IMR-90 (cell line): ENCODE data around the gene INTS11. TPM values are rescaled to one million over a fixed set of nuclear protein-coding genes. Genes with fewer than 3 reads are reported as not detected.

Experiments
- ATAC-seq: fragments of 200-7000 bp; cut with Tn5 transposase; 2 replicates; pipeline ENCODE4 v1.9.1; 2020; ENCODE audit warnings: low read depth, mild to moderate bottlenecking, moderate library complexity
- BruUV-seq: library from RNA; stranded (reverse); fragments of 400-500 nt; replicated peaks from 2 replicates; lab custom pipeline; 2021; lab: Mats Ljungman, UMichigan
- CTCF ChIA-PET: fragments of 300-600 bp; formaldehyde crosslinking; extraction: SDS; loops from one replicate; lab custom pipeline; 2021; ENCODE audit warnings: antibody characterized with exemption; lab: Yijun Ruan, JAX
- POLR2A ChIA-PET: fragments of 300-600 bp; sonication (Branson Sonifier 250); formaldehyde crosslinking; loops from one replicate; lab custom pipeline; 2022; ENCODE audit warnings: antibody characterized with exemption; ENCODE audit not compliant: unreplicated experiment; lab: Charles Lee
- DNase-seq: peaks from one replicate; pipeline ENCODE4 v3.0.0; 2013
- H2AFZ ChIP-seq: replicated peaks from 2 replicates; pipeline ENCODE3; 2013; ENCODE audit warnings: low read length, mild to moderate bottlenecking; ENCODE audit not compliant: poor library complexity
- H2AK5ac ChIP-seq: 2 replicates; pipeline ENCODE4 v1.6.1; 2013; ENCODE audit warnings: low read depth, low read length, inconsistent platforms
- H2AK9ac ChIP-seq: replicated peaks from 2 replicates; pipeline ENCODE3; 2013; ENCODE audit warnings: mild to moderate bottlenecking, low read depth, low read length, moderate library complexity; ENCODE audit not compliant: poor library complexity
- H2BK120ac ChIP-seq: 2 replicates; pipeline ENCODE4 v1.6.1; 2013; ENCODE audit warnings: low read depth, low read length, inconsistent platforms
- H2BK15ac ChIP-seq: 3 replicates; pipeline ENCODE4 v1.6.1; 2013; ENCODE audit warnings: low read depth, low read length, inconsistent platforms
- H2BK20ac ChIP-seq: 2 replicates; pipeline ENCODE4 v1.6.1; 2013; ENCODE audit warnings: low read depth, mild to moderate bottlenecking, inconsistent platforms, low read length, moderate library complexity
- H2BK5ac ChIP-seq: 2 replicates; pipeline ENCODE4 v1.6.1; 2013; ENCODE audit warnings: mild to moderate bottlenecking, low read depth, low read length, inconsistent platforms; ENCODE audit not compliant: poor library complexity, severe bottlenecking
- H3K14ac ChIP-seq: replicated peaks from 2 replicates; pipeline ENCODE4 v1.6.1; 2013; ENCODE audit warnings: low read depth, low read length, inconsistent platforms
- H3K18ac ChIP-seq: 2 replicates; pipeline ENCODE4 v1.6.1; 2013; ENCODE audit warnings: low read depth, low read length, control low read depth
- H3K23ac ChIP-seq: 2 replicates; pipeline ENCODE4 v1.6.1; 2013; ENCODE audit warnings: low read depth, low read length, inconsistent platforms
- H3K27ac ChIP-seq: 2 replicates; pipeline ENCODE4 v1.5.1; 2013; ENCODE audit warnings: mild to moderate bottlenecking, control low read depth, low read length; ENCODE audit not compliant: insufficient read depth
- H3K27me3 ChIP-seq: 2 replicates; pipeline ENCODE4 v1.6.1; 2013; ENCODE audit warnings: low read length; ENCODE audit not compliant: control insufficient read depth, insufficient read depth
- H3K36me3 ChIP-seq: 2 replicates; pipeline ENCODE4 v1.6.1; 2013; ENCODE audit warnings: low read length, mixed read lengths; ENCODE audit not compliant: control insufficient read depth, insufficient read depth
- H3K4ac ChIP-seq: 2 replicates; pipeline ENCODE4 v1.6.1; 2013; ENCODE audit warnings: low read depth, low read length, inconsistent platforms
- H3K4me1 ChIP-seq: 2 replicates; pipeline ENCODE4 v1.6.1; 2013; ENCODE audit warnings: low read length, mixed read lengths; ENCODE audit not compliant: control insufficient read depth, insufficient read depth
- H3K4me2 ChIP-seq: 2 replicates; pipeline ENCODE4 v1.6.1; 2013; ENCODE audit warnings: low read depth, mild to moderate bottlenecking, control low read depth, low read length, moderate library complexity
- H3K4me3 ChIP-seq: 2 replicates; pipeline ENCODE4 v1.5.1; 2013; ENCODE audit warnings: low read depth, mild to moderate bottlenecking, control low read depth, low read length, moderate library complexity; ENCODE audit not compliant: insufficient read depth
- H3K56ac ChIP-seq: 2 replicates; pipeline ENCODE4 v1.6.1; 2013; ENCODE audit warnings: low read length, inconsistent platforms; ENCODE audit not compliant: insufficient read depth; ENCODE audit errors: extremely low read depth
- H3K79me1 ChIP-seq, 2 experiments: 2 replicates each; pipeline ENCODE4 v1.6.1; 2013; ENCODE audit warnings: low read length in 2 of 2, inconsistent platforms in 1 of 2, low read depth in 1 of 2
- H3K9ac ChIP-seq: 2 replicates; pipeline ENCODE4 v1.6.1; 2013; ENCODE audit warnings: low read depth, low read length, control low read depth
- H3K9me1 ChIP-seq: 2 replicates; pipeline ENCODE4 v1.6.1; 2013; ENCODE audit warnings: low read length, inconsistent platforms; ENCODE audit not compliant: insufficient read depth
- H3K9me3 ChIP-seq: 2 replicates; pipeline ENCODE4 v1.6.1; 2013; ENCODE audit warnings: low read length; ENCODE audit not compliant: control insufficient read depth, insufficient read depth
- H4K20me1 ChIP-seq: 2 replicates; pipeline ENCODE4 v1.6.1; 2013; ENCODE audit warnings: low read length, inconsistent platforms; ENCODE audit not compliant: insufficient read depth
- H4K5ac ChIP-seq: 2 replicates; pipeline ENCODE4 v1.6.1; 2013; ENCODE audit warnings: mild to moderate bottlenecking, low read depth, low read length, control low read depth
- H4K8ac ChIP-seq, 2 experiments: 2 replicates each; pipeline ENCODE4 v1.6.1; 2013; ENCODE audit warnings: low read depth in 2 of 2, low read length in 2 of 2, control low read depth in 1 of 2, inconsistent platforms in 1 of 2
- H4K91ac ChIP-seq: 2 replicates; pipeline ENCODE4 v1.6.1; 2013; ENCODE audit warnings: low read depth, low read length, inconsistent platforms; ENCODE audit not compliant: insufficient read depth
- BHLHE40 ChIP-seq: fragments of 150-350 bp; IDR thresholded peaks from 2 replicates; pipeline ENCODE4 v1.6.1; 2016; ENCODE audit warnings: mild to moderate bottlenecking, low read depth, low read length
- CEBPB ChIP-seq: IDR thresholded peaks from 2 replicates; pipeline ENCODE4 v1.6.1; 2012; ENCODE audit warnings: low read depth, low read length, improper control_type of control experiment
- CHD1 ChIP-seq: IDR thresholded peaks from 2 replicates; pipeline ENCODE4 v1.6.1; 2012; ENCODE audit warnings: low read depth, low read length, improper control_type of control experiment
- CTCF ChIP-seq: conservative IDR thresholded peaks from 2 replicates; pipeline ENCODE4 v1.5.1; 2012; ENCODE audit warnings: mild to moderate bottlenecking, low read depth, low read length, improper control_type of control experiment
- MAFK ChIP-seq: IDR thresholded peaks from 2 replicates; pipeline ENCODE4 v1.6.1; 2012; ENCODE audit warnings: low read depth, low read length, improper control_type of control experiment
- POLR2A ChIP-seq: IDR thresholded peaks from 2 replicates; pipeline ENCODE4 v1.6.1; 2012; ENCODE audit warnings: mild to moderate bottlenecking, low read depth, low read length
- RAD21 ChIP-seq: IDR thresholded peaks from 2 replicates; pipeline ENCODE4 v1.6.1; 2012; ENCODE audit warnings: low read length, improper control_type of control experiment
- RFX5 ChIP-seq: IDR thresholded peaks from 2 replicates; pipeline ENCODE4 v1.8.0; 2012; ENCODE audit warnings: low read depth, mild to moderate bottlenecking, low read length, moderate library complexity
- SMC3 ChIP-seq: fragments of 150-350 bp; IDR thresholded peaks from 2 replicates; pipeline ENCODE4 v1.6.1; 2016; ENCODE audit warnings: low read depth, mild to moderate bottlenecking, antibody characterized with exemption, low read length, moderate library complexity
- WGBS, 2 experiments: methylation state at CpG; one replicate each; pipeline versions ENCODE4 v1.1.5 to v1.1.7; 2013; ENCODE audit warnings: missing lambda C conversion rate in 2 of 2; ENCODE audit not compliant: insufficient read length in 1 of 2; ENCODE audit errors: extremely low coverage in 2 of 2; 5-methylcytosine and 5-hydroxymethylcytosine counted together
- dilution Hi-C: fragments of 300-500 bp; cut with HindIII; formaldehyde crosslinking; loops from one replicate; pipeline ENCODE4 v1.14.3; 2018; ENCODE audit warnings: low sequenced_read_pairs; ENCODE audit not compliant: unreplicated experiment
- in situ Hi-C: fragments of 300-500 bp; cut with MboI; formaldehyde crosslinking; loops from 3 replicates; pipeline ENCODE4 v1.14.3; 2019; ENCODE audit warnings: low sequenced_read_pairs, inconsistent platforms, mixed read lengths
- intact Hi-C: fragments of 100-400 bp; cut with micrococcal nuclease; formaldehyde crosslinking; loops from 2 replicates; pipeline ENCODE4 v1.10.0; 2022
- polyA plus RNA-seq, 3 experiments: library from polyadenylated mRNA; depleted of rRNA; stranded (reverse); fragments of >200 nt; gene quantifications; 2 replicates each; pipeline ENCODE4 v1.2.3, GENCODE V29; 2012; ENCODE audit warnings: low replicate concordance in 1 of 3
- total RNA-seq: library from RNA; depleted of rRNA; stranded (reverse); fragments of >200 nt; gene quantifications from 2 replicates; pipeline ENCODE4 v1.2.3, GENCODE V29; 2012
- TF ChIP-seq, protein P1 (sequence below): fragments of 150-350 bp; IDR thresholded peaks from 2 replicates; pipeline ENCODE4 v1.6.1; 2016; ENCODE audit warnings: low read depth, mild to moderate bottlenecking, low read length, moderate library complexity, borderline replicate concordance

INTS11 gene
- total and polyA plus RNA-seq, 2 of the 4 experiments (the other 2 are of a cell fraction): 56.1 to 123 TPM

GRCh38 chr1:1264026-1264425 lies 60.4 kb downstream of the INTS11 start (continued):
- TF ChIP-seq, protein P1, sequence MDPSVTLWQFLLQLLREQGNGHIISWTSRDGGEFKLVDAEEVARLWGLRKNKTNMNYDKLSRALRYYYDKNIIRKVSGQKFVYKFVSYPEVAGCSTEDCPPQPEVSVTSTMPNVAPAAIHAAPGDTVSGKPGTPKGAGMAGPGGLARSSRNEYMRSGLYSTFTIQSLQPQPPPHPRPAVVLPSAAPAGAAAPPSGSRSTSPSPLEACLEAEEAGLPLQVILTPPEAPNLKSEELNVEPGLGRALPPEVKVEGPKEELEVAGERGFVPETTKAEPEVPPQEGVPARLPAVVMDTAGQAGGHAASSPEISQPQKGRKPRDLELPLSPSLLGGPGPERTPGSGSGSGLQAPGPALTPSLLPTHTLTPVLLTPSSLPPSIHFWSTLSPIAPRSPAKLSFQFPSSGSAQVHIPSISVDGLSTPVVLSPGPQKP: no peak
- TF ChIP-seq CHD1: no peak
- no peak for TF ChIP-seq SMC3
- no peak for TF ChIP-seq MAFK
- no peak for TF ChIP-seq RFX5

- peaks cover 29% of the 10 kb centered on the region for H3K9me1 ChIP-seq
- peaks cover 40% of the 10 kb centered on the region for H3K4me1 ChIP-seq
- no peak for ATAC-seq
- peak overlapping the region; percentile 35 for H3K14ac ChIP-seq
- H3K36me3 ChIP-seq: peaks cover 57% of the 10 kb centered on the region
- H2BK5ac ChIP-seq: peak overlapping the region; percentile 100
- H3K27ac ChIP-seq: peak overlapping the region; percentile 98
- no peak overlapping the region for H2AK9ac ChIP-seq
- peak overlapping the region; percentile 85 for H4K91ac ChIP-seq
- H4K20me1 ChIP-seq: peaks cover 13% of the 10 kb centered on the region
- BruUV-seq: no TSS peak
- H2BK15ac ChIP-seq: peak overlapping the region; percentile 16; the same call in 2 of the 3 replicates
- peak overlapping the region; percentile 36; the same call in 1 of the 2 replicates for H3K9ac ChIP-seq
- no peak overlapping the region for H2AFZ ChIP-seq
- H3K56ac ChIP-seq: peak overlapping the region; percentile 53; the same call in 1 of the 2 replicates
- in situ Hi-C loops: no loop called here
- H3K4ac ChIP-seq: peak overlapping the region; percentile 97
- ChIA-PET CTCF (no interaction called here), POLR2A (no interaction called here)
- no peak for TF ChIP-seq CHD1
- no peak for TF ChIP-seq POLR2A
- peak; percentile 86 for TF ChIP-seq CEBPB
- TF ChIP-seq, protein P1: no peak
- TF ChIP-seq RAD21: no peak
- TF ChIP-seq RFX5: no peak
- no peak for TF ChIP-seq BHLHE40
- TF ChIP-seq CTCF: no peak
- peak overlapping the region; percentile 63 for H2BK20ac ChIP-seq
- H2AK5ac ChIP-seq: peak overlapping the region; percentile 85
- no peaks in the 10 kb centered on the region for H3K27me3 ChIP-seq
- H3K18ac ChIP-seq: peak overlapping the region; percentile 75
- 100% methylated on average over 1 of the region's 8 CpGs; no CpG with 5 or more reads in 1 of the 2 experiments for WGBS, 2 experiments
- H3K4me3 ChIP-seq: no peak overlapping the region
- H3K23ac ChIP-seq: peak overlapping the region; percentile 52; the same call in 1 of the 2 replicates
- H4K8ac ChIP-seq: peak overlapping the region; percentile 43 to 97; a peak in 3 of 4 replicates
- peak overlapping the region; percentile 99 for H2BK120ac ChIP-seq
- intact Hi-C loops: loop anchor here (1.0 kb wide), 1 partner anchor 25 kb away; no protein-coding TSS in a partner anchor
- dilution Hi-C loops: no loop called here
- H3K4me2 ChIP-seq: no peak overlapping the region
- peak overlapping the region; percentile 59; the same call in 1 of the 2 replicates for H4K5ac ChIP-seq
- DNase-seq: no peak
- H3K79me1 ChIP-seq: peaks cover 30 to 73% of the 10 kb centered on the region in 2 experiments
- H3K9me3 ChIP-seq: no peaks in the 10 kb centered on the region
Observed at GRCh38 chr1:1262758-1263157, 61.7 kb downstream of the INTS11 start.
